Measurements from ENCODE around the gene ABCC6. TPM values are rescaled to one million over a fixed set of nuclear protein-coding genes. Genes with fewer than 3 reads are reported as not detected.
A peak's percentile ranks its signal among the peaks of the same experiment; 100 is the strongest.
"Not testable (repeated sequence)": the region's sequence is repeated elsewhere in the genome, so short reads cannot be mapped to it uniquely, and the experiment has no call there.

ABCC6 gene
- total RNA-seq, 2 experiments from 2014 or later, result not detected

- POLR2A ChIA-PET; H3K36me3 Mint-ChIP-seq (ENCODE audit: low read depth); ATAC-seq: not testable (repeated sequence)
Observed at GRCh38 chr16:16249621-16250330, 26.5 kb upstream of the ABCC6 start.

GRCh38 chr16:16247439-16247838 is 24.1 kb upstream of the ABCC6 start:
- H3K4me3 Mint-ChIP-seq; H3K36me3 Mint-ChIP-seq (ENCODE audit: low read depth); H3K27me3 Mint-ChIP-seq (ENCODE audit: low read depth); POLR2A ChIA-PET; H3K9me3 Mint-ChIP-seq (ENCODE audit: insufficient read depth); ATAC-seq; CTCF ChIA-PET; H3K4me1 Mint-ChIP-seq (ENCODE audit: low read depth); DNase-seq; H3K27ac Mint-ChIP-seq: not testable (repeated sequence)

More at GRCh38 chr16:16249621-16250330, 26.5 kb upstream of the ABCC6 start:
- CTCF ChIA-PET; H3K27ac Mint-ChIP-seq; H3K27me3 Mint-ChIP-seq (ENCODE audit: low read depth); H3K9me3 Mint-ChIP-seq (ENCODE audit: insufficient read depth); H3K4me3 Mint-ChIP-seq; H3K4me1 Mint-ChIP-seq (ENCODE audit: low read depth); DNase-seq: not testable (repeated sequence)

GRCh38 chr16:16246578-16247262 is 23.4 kb upstream of the ABCC6 start:
- H3K9me3 Mint-ChIP-seq (ENCODE audit: insufficient read depth); H3K4me1 Mint-ChIP-seq (ENCODE audit: low read depth); H3K27me3 Mint-ChIP-seq (ENCODE audit: low read depth); CTCF ChIA-PET; POLR2A ChIA-PET; H3K27ac Mint-ChIP-seq; H3K4me3 Mint-ChIP-seq; DNase-seq; H3K36me3 Mint-ChIP-seq (ENCODE audit: low read depth); ATAC-seq: not testable (repeated sequence)

GRCh38 chr16:16243886-16244285 is 20.6 kb upstream of the ABCC6 start:
- H3K4me1 Mint-ChIP-seq (ENCODE audit: low read depth); ATAC-seq; H3K27me3 Mint-ChIP-seq (ENCODE audit: low read depth); CTCF ChIA-PET; H3K4me3 Mint-ChIP-seq; H3K9me3 Mint-ChIP-seq (ENCODE audit: insufficient read depth); H3K36me3 Mint-ChIP-seq (ENCODE audit: low read depth); DNase-seq; POLR2A ChIA-PET; H3K27ac Mint-ChIP-seq: not testable (repeated sequence)

- DNase-seq; H3K4me1 Mint-ChIP-seq (ENCODE audit: low read depth); H3K27me3 Mint-ChIP-seq (ENCODE audit: low read depth); CTCF ChIA-PET; H3K9me3 Mint-ChIP-seq (ENCODE audit: insufficient read depth); H3K27ac Mint-ChIP-seq; ATAC-seq; POLR2A ChIA-PET; H3K36me3 Mint-ChIP-seq (ENCODE audit: low read depth); H3K4me3 Mint-ChIP-seq: not testable (repeated sequence)
Observed at GRCh38 chr16:16240667-16241066, 17.4 kb upstream of the ABCC6 start.

- H3K4me1 Mint-ChIP-seq (ENCODE audit: low read depth); CTCF ChIA-PET; POLR2A ChIA-PET; H3K9me3 Mint-ChIP-seq (ENCODE audit: insufficient read depth); DNase-seq; H3K27me3 Mint-ChIP-seq (ENCODE audit: low read depth); H3K36me3 Mint-ChIP-seq (ENCODE audit: low read depth); ATAC-seq; H3K4me3 Mint-ChIP-seq; H3K27ac Mint-ChIP-seq: not testable (repeated sequence)
Observed at GRCh38 chr16:16237738-16238137, 14.4 kb upstream of the ABCC6 start.

GRCh38 chr16:16237071-16237470 is 13.8 kb upstream of the ABCC6 start:
- CTCF ChIA-PET; ATAC-seq; POLR2A ChIA-PET; H3K9me3 Mint-ChIP-seq (ENCODE audit: insufficient read depth); H3K36me3 Mint-ChIP-seq (ENCODE audit: low read depth); DNase-seq; H3K27ac Mint-ChIP-seq; H3K4me3 Mint-ChIP-seq; H3K4me1 Mint-ChIP-seq (ENCODE audit: low read depth); H3K27me3 Mint-ChIP-seq (ENCODE audit: low read depth): not testable (repeated sequence)

GRCh38 chr16:16232692-16233061 is 9.4 kb upstream of the ABCC6 start:
- DNase-seq; H3K9me3 Mint-ChIP-seq (ENCODE audit: insufficient read depth); H3K4me3 Mint-ChIP-seq; CTCF ChIA-PET; H3K4me1 Mint-ChIP-seq (ENCODE audit: low read depth); H3K36me3 Mint-ChIP-seq (ENCODE audit: low read depth); H3K27ac Mint-ChIP-seq; H3K27me3 Mint-ChIP-seq (ENCODE audit: low read depth); POLR2A ChIA-PET: not testable (repeated sequence)
- peak; percentile 59 for ATAC-seq

GRCh38 chr16:16223662-16224241 is 458 bp upstream of the ABCC6 start:
- ATAC-seq; CTCF ChIA-PET; H3K4me1 Mint-ChIP-seq (ENCODE audit: low read depth); DNase-seq; POLR2A ChIA-PET; H3K27me3 Mint-ChIP-seq (ENCODE audit: low read depth); H3K36me3 Mint-ChIP-seq (ENCODE audit: low read depth); H3K9me3 Mint-ChIP-seq (ENCODE audit: insufficient read depth); H3K4me3 Mint-ChIP-seq; H3K27ac Mint-ChIP-seq: not testable (repeated sequence)

GRCh38 chr16:16221382-16221781 is 1.9 kb downstream of the ABCC6 start:
- H3K9me3 Mint-ChIP-seq (ENCODE audit: insufficient read depth); CTCF ChIA-PET; H3K27ac Mint-ChIP-seq; POLR2A ChIA-PET; H3K4me1 Mint-ChIP-seq (ENCODE audit: low read depth); H3K4me3 Mint-ChIP-seq; H3K36me3 Mint-ChIP-seq (ENCODE audit: low read depth); ATAC-seq; DNase-seq; H3K27me3 Mint-ChIP-seq (ENCODE audit: low read depth): not testable (repeated sequence)

- DNase-seq; H3K4me3 Mint-ChIP-seq; H3K36me3 Mint-ChIP-seq (ENCODE audit: low read depth); H3K27me3 Mint-ChIP-seq (ENCODE audit: low read depth); ATAC-seq; H3K27ac Mint-ChIP-seq; H3K9me3 Mint-ChIP-seq (ENCODE audit: insufficient read depth); POLR2A ChIA-PET; CTCF ChIA-PET; H3K4me1 Mint-ChIP-seq (ENCODE audit: low read depth): not testable (repeated sequence)
Observed at GRCh38 chr16:16220449-16220848, 2.8 kb downstream of the ABCC6 start.

- POLR2A ChIA-PET; DNase-seq; H3K4me3 Mint-ChIP-seq; ATAC-seq; H3K27ac Mint-ChIP-seq; H3K36me3 Mint-ChIP-seq (ENCODE audit: low read depth); H3K27me3 Mint-ChIP-seq (ENCODE audit: low read depth); CTCF ChIA-PET; H3K4me1 Mint-ChIP-seq (ENCODE audit: low read depth); H3K9me3 Mint-ChIP-seq (ENCODE audit: insufficient read depth): not testable (repeated sequence)
Observed at GRCh38 chr16:16218787-16219186, 4.5 kb downstream of the ABCC6 start.
